SK-N-SH treated with all-trans-retinoic acid at 6 μM for 48 hours (cell line): ENCODE data around the gene ADD1.

Experiments
- ATAC-seq: fragments of 200-7000 bp; cut with Tn5 transposase; 3 replicates; pipeline ENCODE4 v1.9.1; 2020; ENCODE audit warnings: mild to moderate bottlenecking, moderate library complexity
- ARNTL ChIP-seq: fragments of 450-650 bp; formaldehyde crosslinking; IDR thresholded peaks from 2 replicates; pipeline ENCODE4 v1.5.0; 2020; ENCODE audit warnings: low read depth, mild to moderate bottlenecking, moderate library complexity, borderline replicate concordance
- BACH2 ChIP-seq: fragments of 250-450 bp; sonication (Bioruptor Pico); IDR thresholded peaks from 2 replicates; pipeline ENCODE4 v1.9.0; 2021; ENCODE audit warnings: mild to moderate bottlenecking, borderline replicate concordance
- CSDC2 ChIP-seq: fragments of 250-450 bp; sonication (Bioruptor Pico); IDR thresholded peaks from 2 replicates; pipeline ENCODE4 v1.5.0; 2020; ENCODE audit warnings: mild to moderate bottlenecking, moderate library complexity
- ESRRG ChIP-seq: fragments of 250-450 bp; sonication (Bioruptor Pico); IDR thresholded peaks from 2 replicates; pipeline ENCODE4 v1.6.1; 2021; ENCODE audit warnings: mild to moderate bottlenecking
- GLIS3 ChIP-seq: fragments of 250-450 bp; sonication (Bioruptor Pico); IDR thresholded peaks from 2 replicates; pipeline ENCODE4 v1.5.0; 2020; ENCODE audit warnings: mild to moderate bottlenecking, moderate library complexity
- ISL1 ChIP-seq: fragments of 250-450 bp; sonication (Bioruptor Pico); IDR thresholded peaks from 2 replicates; pipeline ENCODE4 v2.1.2; 2022; ENCODE audit warnings: mild to moderate bottlenecking, moderate library complexity
- PATZ1 ChIP-seq: fragments of 250-450 bp; sonication (Bioruptor Pico); IDR thresholded peaks from 2 replicates; pipeline ENCODE4 v1.8.0; 2020; ENCODE audit warnings: mild to moderate bottlenecking, moderate library complexity, borderline replicate concordance
- PPARA ChIP-seq: fragments of 250-450 bp; sonication (Bioruptor Pico); IDR thresholded peaks from 2 replicates; pipeline ENCODE4 v1.5.0; 2020; ENCODE audit warnings: mild to moderate bottlenecking, borderline replicate concordance
- RARB ChIP-seq: fragments of 250-450 bp; sonication (Bioruptor Pico); IDR thresholded peaks from 2 replicates; pipeline ENCODE4 v1.8.0; 2021; ENCODE audit warnings: mild to moderate bottlenecking, moderate library complexity
- SNAI2 ChIP-seq: fragments of 250-450 bp; sonication (Bioruptor Pico); IDR thresholded peaks from 2 replicates; pipeline ENCODE4 v1.5.0; 2020; ENCODE audit warnings: mild to moderate bottlenecking, moderate library complexity
- TCF4 ChIP-seq: fragments of 250-450 bp; sonication (Bioruptor Pico); IDR thresholded peaks from 2 replicates; pipeline ENCODE4 v1.8.0; 2021; ENCODE audit warnings: mild to moderate bottlenecking, moderate library complexity, borderline replicate concordance
- TOX ChIP-seq: fragments of 250-450 bp; sonication (Bioruptor Pico); IDR thresholded peaks from 2 replicates; pipeline ENCODE4 v1.8.0; 2021; ENCODE audit warnings: mild to moderate bottlenecking, moderate library complexity, borderline replicate concordance
- TSHZ2 ChIP-seq: fragments of 250-450 bp; sonication (Bioruptor Pico); IDR thresholded peaks from 2 replicates; pipeline ENCODE4 v1.5.0; 2020; ENCODE audit warnings: mild to moderate bottlenecking, moderate library complexity
- ZC3H10 ChIP-seq: fragments of 250-450 bp; sonication (Bioruptor Pico); IDR thresholded peaks from 2 replicates; pipeline ENCODE4 v1.5.1; 2021; ENCODE audit warnings: mild to moderate bottlenecking, moderate library complexity
- ZFP3 ChIP-seq: fragments of 250-450 bp; sonication (Bioruptor Pico); IDR thresholded peaks from 2 replicates; pipeline ENCODE4 v1.5.0; 2020; ENCODE audit warnings: mild to moderate bottlenecking, moderate library complexity
- ZFP30 ChIP-seq: fragments of 450-650 bp; formaldehyde crosslinking; IDR thresholded peaks from 2 replicates; pipeline ENCODE4 v1.5.0; 2022; ENCODE audit warnings: mild to moderate bottlenecking, moderate library complexity
- ZNF565 ChIP-seq: fragments of 450-650 bp; formaldehyde crosslinking; conservative IDR thresholded peaks from 2 replicates; pipeline ENCODE4 v1.5.0; 2020; ENCODE audit warnings: low read depth, mild to moderate bottlenecking, moderate library complexity
- ZNF70 ChIP-seq: fragments of 450-650 bp; formaldehyde crosslinking; IDR thresholded peaks from 2 replicates; pipeline ENCODE4 v1.5.0; 2020; ENCODE audit warnings: mild to moderate bottlenecking, moderate library complexity
- TF ChIP-seq, protein P1 (sequence below): fragments of 250-450 bp; sonication (Bioruptor Pico); IDR thresholded peaks from 2 replicates; pipeline ENCODE4 v1.5.1; 2020; ENCODE audit warnings: low read depth, mild to moderate bottlenecking, moderate library complexity
- TF ChIP-seq, protein P2 (sequence below): fragments of 250-450 bp; sonication (Bioruptor Pico); IDR thresholded peaks from 2 replicates; pipeline ENCODE4 v1.8.0; 2021; ENCODE audit warnings: low read depth, mild to moderate bottlenecking, moderate library complexity, borderline replicate concordance
- TF ChIP-seq, protein P3 (sequence below): fragments of 250-450 bp; sonication (Bioruptor Pico); IDR thresholded peaks from 2 replicates; pipeline ENCODE4 v1.5.1; 2021; ENCODE audit warnings: mild to moderate bottlenecking, moderate library complexity

The ADD1 gene

DNA sequence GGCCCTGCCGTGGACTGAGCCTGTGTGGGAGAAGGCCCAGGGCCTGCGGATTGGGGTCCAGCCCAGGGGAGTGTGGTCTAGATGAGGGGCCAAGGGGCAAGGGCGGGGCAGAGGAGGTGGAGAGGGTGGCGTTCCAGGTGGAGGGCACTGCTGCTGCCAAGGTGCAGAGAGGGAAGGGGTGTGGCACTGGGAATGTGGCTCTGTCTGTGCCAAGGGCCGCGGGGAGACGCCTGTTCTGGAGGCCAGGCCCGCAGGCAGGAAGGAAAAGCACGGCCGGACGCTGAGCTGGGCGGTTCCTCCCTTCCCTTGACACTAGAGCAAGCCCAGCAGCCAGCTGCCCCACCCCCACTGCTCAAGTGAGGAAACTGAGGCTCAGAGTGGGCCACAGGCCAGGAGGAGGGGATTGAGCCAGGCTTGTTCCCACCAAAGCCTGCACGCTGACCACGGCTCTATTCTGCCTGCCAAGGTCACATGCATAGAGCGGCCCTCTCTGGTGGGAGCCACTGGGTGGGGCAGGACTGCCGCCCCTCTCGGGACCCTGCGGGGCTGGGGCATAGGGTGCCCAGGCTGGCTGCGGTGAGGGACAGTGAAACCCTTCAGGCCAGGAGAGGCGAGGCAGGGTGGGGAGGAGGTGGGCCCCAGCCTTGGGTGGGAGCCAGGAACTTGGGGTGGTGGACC is 37.8 kb upstream of the ADD1 start:
- TF ChIP-seq ZNF565 (CRISPR knock-in tag), result no peak
- TF ChIP-seq, protein P1, sequence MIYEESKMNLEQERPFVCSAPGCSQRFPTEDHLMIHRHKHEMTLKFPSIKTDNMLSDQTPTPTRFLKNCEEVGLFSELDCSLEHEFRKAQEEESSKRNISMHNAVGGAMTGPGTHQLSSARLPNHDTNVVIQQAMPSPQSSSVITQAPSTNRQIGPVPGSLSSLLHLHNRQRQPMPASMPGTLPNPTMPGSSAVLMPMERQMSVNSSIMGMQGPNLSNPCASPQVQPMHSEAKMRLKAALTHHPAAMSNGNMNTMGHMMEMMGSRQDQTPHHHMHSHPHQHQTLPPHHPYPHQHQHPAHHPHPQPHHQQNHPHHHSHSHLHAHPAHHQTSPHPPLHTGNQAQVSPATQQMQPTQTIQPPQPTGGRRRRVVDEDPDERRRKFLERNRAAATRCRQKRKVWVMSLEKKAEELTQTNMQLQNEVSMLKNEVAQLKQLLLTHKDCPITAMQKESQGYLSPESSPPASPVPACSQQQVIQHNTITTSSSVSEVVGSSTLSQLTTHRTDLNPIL, result no peak
- no peak for TF ChIP-seq PPARA (CRISPR knock-in tag)
- TF ChIP-seq ARNTL (CRISPR knock-in tag), result no peak
- ATAC-seq, result no peak

DNA sequence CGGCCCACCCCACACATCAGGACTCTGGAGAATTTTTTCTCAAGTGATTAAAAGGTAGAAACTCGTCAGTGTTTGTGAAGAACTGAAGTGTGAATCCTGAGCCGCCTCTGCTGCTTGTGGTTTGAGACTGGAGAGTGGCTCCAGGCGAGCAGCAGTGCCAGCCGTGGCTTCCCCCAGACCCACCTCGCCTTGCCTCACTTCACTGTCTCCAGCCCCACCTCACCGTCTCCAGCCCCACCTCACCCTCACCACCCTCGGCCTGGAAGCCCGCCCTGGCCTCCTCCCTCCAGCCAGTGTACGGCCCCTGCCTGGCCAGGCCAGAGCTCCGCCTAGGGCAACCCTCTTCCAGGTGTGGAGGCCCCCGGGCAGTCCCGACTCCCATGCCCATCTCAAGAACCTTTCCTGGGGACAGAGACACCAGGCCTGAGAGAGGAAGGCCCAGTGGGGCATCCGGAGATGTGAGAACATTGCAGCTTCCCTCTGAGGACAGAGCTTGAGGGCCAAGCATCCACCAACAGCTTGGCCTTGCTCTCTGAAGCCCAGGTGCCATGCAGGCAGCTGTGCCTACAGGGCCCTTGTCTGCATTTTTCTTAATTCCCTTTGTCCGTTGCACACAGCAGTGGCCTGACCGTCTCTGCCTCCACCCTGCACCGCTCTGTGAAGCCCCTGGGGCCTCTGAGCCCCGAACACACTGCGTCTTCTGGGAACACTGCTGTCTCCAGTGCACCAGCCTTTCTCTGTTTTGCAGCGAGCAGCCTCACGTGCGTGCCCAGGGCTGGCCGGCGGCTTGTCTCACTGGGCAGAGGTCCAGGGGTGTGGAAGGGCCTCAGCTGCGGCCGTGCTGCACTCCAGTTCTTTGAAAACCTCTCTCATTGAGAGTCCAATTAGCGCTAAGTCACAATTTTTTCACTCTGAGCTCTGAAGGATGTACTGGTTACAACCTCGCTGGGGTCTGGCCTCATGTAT is 37.0 kb upstream of the ADD1 start:
- TF ChIP-seq ARNTL (CRISPR knock-in tag) (no peak), SNAI2 (CRISPR knock-in tag) (no peak), ISL1 (no peak), ZFP3 (CRISPR knock-in tag) (no peak), ZNF70 (CRISPR knock-in tag) (no peak), TOX (CRISPR knock-in tag) (no peak), ZFP30 (CRISPR knock-in tag) (no peak)

GRCh38 chr4:2807571-2807970 is 36.1 kb upstream of the ADD1 start:
- TF ChIP-seq TOX (CRISPR knock-in tag) (no peak), ESRRG (CRISPR knock-in tag) (no peak), GLIS3 (CRISPR knock-in tag) (no peak)
- ATAC-seq, result no peak

More for the DNA sequence above, 37.0 kb upstream of the ADD1 start:
- no peak; the same call in 2 of the 3 replicates for ATAC-seq

DNA sequence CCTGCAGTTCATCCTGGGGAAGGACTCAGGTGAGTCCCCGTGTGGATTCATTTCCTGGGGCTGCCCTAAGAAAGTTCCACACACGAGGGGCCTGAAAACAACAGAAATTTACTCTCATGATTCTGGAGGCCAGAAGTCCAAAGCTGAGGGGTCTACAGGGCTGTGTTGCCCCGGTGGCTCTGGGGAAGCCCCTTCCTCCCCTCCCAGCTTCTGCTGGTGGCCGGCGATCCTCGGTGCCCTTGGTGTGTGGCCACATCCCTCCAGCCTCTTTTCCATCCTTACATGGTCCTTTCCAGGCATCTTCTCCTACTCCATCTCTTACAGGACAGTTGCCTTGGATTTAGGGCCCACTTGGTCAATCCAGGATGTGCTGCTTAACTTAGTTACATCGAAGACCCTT is 35.6 kb upstream of the ADD1 start:
- no peak for TF ChIP-seq TSHZ2
- TF ChIP-seq TOX (CRISPR knock-in tag), result no peak
- TF ChIP-seq, protein P1, result no peak
- TF ChIP-seq PPARA (CRISPR knock-in tag), result no peak
- TF ChIP-seq PATZ1, result no peak
- no peak for TF ChIP-seq ZNF70 (CRISPR knock-in tag)
- TF ChIP-seq CSDC2 (CRISPR knock-in tag), result no peak
- TF ChIP-seq, protein P2, sequence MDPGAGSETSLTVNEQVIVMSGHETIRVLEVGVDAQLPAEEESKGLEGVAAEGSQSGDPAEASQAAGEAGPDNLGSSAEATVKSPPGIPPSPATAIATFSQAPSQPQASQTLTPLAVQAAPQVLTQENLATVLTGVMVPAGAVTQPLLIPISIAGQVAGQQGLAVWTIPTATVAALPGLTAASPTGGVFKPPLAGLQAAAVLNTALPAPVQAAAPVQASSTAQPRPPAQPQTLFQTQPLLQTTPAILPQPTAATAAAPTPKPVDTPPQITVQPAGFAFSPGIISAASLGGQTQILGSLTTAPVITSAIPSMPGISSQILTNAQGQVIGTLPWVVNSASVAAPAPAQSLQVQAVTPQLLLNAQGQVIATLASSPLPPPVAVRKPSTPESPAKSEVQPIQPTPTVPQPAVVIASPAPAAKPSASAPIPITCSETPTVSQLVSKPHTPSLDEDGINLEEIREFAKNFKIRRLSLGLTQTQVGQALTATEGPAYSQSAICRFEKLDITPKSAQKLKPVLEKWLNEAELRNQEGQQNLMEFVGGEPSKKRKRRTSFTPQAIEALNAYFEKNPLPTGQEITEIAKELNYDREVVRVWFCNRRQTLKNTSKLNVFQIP, result no peak
- TF ChIP-seq ISL1, result no peak
- TF ChIP-seq ARNTL (CRISPR knock-in tag), result no peak
- TF ChIP-seq SNAI2 (CRISPR knock-in tag), result no peak
- TF ChIP-seq BACH2 (CRISPR knock-in tag), result no peak
- TF ChIP-seq, protein P3, sequence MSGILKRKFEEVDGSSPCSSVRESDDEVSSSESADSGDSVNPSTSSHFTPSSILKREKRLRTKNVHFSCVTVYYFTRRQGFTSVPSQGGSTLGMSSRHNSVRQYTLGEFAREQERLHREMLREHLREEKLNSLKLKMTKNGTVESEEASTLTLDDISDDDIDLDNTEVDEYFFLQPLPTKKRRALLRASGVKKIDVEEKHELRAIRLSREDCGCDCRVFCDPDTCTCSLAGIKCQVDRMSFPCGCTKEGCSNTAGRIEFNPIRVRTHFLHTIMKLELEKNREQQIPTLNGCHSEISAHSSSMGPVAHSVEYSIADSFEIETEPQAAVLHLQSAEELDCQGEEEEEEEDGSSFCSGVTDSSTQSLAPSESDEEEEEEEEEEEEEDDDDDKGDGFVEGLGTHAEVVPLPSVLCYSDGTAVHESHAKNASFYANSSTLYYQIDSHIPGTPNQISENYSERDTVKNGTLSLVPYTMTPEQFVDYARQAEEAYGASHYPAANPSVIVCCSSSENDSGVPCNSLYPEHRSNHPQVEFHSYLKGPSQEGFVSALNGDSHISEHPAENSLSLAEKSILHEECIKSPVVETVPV (CRISPR knock-in tag), result no peak
- TF ChIP-seq ZNF565 (CRISPR knock-in tag), result no peak
- no peak for TF ChIP-seq ZC3H10 (CRISPR knock-in tag)
- TF ChIP-seq ZFP30 (CRISPR knock-in tag), result no peak
- TF ChIP-seq ESRRG (CRISPR knock-in tag), result no peak
- TF ChIP-seq TCF4, result no peak
- no peak for TF ChIP-seq ZFP3 (CRISPR knock-in tag)
- TF ChIP-seq RARB (CRISPR knock-in tag), result no peak
- ATAC-seq, result no peak
